ENCODE data around the gene RXRB.

Gene RXRB

DNA sequence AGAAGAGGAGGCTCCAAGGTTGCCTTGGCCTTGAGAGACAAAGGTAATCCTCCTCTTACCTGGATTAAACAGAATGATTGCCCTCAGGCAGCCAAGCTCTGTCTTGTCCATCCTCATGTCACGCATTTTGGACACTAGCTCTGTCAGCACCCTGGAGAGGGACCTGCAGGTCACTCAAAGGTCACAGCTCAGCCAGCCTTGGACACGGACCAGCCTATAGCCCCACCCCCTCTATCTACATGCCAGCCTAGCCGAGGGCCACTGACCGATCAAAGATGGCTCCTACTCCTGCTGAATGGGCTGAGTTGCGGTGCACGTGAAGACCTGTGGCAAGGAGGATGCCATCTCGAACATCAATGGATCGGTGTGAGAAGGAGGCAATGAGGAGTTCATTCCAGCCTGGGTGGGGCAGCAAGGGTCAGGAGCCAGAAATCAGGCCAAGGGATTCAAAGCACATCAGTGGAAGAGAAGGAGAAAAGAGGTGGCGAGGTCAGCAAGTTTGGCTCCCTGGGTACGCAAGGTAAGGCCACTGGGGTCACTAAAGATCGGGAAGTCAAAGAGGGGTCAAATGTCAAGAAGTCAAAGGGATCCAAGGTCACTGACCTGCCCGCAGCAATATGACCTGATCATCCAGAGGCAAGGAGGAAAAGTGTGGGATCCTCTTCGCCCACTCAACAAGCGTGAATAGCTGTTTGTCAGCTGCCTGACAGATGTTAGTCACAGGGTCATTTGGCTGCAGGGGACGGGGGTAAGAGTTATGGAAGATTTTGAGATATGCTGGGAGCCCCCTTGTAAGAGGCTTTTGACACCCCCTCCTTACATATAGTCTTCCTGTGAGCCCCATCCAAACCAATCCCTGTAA lies 4.9 kb downstream of the RXRB start:
- DNase-seq: no peak

DNA sequence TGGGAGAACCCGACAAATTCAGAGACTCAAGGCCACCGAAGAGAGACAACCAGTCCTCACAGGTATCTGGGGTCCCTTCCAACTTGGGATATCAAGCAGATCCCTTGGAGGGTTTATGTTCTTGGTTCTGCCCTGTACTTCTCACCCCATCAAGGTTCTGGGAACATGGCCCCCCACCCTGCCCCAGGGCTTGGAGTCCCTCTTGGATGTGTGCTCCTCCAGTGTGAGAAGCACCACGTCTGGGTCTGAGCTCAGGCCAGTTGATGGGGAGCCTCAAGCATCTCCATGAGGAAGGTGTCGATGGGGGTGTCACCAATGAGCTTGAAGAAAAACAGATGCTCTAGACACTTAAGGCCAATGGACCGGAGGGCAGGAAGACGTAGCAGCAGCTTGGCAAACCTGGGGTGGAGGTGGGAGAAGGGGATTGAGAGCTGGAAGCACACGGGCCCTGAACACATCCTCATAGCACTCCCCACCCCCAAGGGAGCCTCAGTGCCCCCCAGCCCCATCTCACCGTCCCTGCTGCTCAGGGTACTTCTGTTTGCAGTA lies 6.0 kb downstream of the RXRB start:
- DNase-seq: no peak

DNA sequence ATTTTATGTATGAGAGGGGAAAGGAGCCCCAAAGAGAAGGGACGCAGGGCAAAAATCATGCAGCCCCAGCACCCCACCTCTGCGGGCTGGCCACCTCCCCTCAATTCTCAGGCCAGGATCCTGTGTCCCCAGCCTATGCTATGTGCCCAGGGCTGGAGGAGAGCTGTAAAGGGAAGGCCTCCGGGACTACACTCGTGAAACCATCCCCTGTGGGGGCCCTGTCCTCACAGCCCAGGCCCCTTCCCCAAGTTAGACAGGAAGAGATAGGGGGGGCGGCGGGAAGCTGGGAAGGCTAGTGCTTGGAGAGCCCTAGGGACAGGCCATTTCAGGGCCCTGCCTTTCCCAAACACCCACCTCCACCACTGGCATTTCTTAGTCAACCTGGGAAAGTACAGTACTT lies 6.8 kb downstream of the RXRB start:
- no peak for DNase-seq

DNA sequence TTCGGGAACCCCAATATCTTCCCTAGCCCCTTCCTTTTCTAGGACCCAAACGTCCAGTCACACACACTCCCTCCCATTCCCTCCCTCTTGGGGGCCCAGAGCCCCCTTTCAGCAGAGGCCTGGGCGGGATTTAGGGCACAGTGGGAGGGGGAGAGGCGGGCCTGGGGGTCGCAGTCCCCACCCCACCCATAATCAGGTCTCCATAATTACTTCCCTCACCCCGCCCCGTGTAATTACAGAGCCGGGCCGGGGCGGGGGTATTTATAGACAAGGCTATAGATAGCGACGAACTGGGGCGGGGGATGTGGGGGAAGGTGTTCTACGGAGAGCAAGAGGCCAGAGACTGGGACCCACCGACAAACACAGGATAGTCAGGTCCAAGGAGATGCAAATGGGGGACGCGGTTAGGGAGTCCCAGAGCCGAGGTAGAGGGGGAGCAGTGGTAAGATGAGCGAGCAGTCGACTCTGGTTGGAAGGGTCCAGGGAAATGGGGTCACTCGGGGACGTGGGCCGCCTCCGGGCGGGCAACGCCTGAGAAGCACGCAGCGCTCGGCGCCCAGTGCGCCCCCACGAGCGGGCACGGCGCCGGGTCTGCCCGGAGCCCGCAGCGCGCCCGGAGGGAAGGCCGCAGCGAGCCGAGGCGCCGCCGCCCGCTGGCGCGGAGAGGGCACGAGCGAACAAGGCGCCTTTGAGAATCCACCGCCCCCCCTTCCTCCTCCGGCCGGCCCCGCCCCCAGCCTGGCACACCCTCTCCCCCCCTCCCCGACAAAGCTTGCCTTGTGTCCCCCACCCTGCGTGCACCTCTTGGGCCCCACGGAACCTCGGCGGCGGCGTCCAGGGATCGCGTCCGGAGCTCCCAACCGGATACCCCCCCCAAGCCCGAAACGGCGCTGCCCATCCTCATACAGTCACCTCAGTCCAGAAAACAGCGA lies 7.5 kb downstream of the RXRB start:
- DNase-seq: no peak

DNA sequence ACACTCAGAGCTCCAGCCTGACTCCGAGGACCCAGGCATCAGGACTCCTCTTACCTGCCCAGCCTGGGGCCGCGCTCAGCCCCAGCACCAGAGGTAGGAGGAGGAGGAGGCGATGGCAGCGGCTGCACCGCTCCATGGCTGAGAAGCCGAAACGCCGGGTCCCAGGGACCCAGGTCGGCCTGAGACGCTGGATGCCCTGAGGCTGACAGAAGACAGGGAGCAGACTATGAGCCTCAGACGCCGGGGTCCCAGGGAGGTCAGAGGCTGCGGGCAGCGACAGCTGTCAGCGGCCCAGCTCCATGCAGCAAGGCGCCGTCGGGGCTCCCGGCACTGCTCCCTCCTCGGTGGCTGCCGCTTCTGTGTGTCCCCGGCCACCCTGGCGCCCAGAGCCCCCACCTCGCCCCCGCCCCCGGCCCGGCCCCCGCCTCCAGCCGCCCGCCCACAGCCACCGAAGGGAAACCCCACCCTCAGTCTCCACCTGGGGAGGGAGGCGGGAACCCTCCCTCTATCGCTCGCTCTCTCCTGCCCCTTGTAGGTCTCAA lies 8.3 kb downstream of the RXRB start, which contains the start of gene COL11A2:
TSS of gene COL11A2 (minus strand) at position 363 of the 542 bp plus-strand sequence. CDS start at position 136, 227 bp downstream.
- no peak for DNase-seq

DNA sequence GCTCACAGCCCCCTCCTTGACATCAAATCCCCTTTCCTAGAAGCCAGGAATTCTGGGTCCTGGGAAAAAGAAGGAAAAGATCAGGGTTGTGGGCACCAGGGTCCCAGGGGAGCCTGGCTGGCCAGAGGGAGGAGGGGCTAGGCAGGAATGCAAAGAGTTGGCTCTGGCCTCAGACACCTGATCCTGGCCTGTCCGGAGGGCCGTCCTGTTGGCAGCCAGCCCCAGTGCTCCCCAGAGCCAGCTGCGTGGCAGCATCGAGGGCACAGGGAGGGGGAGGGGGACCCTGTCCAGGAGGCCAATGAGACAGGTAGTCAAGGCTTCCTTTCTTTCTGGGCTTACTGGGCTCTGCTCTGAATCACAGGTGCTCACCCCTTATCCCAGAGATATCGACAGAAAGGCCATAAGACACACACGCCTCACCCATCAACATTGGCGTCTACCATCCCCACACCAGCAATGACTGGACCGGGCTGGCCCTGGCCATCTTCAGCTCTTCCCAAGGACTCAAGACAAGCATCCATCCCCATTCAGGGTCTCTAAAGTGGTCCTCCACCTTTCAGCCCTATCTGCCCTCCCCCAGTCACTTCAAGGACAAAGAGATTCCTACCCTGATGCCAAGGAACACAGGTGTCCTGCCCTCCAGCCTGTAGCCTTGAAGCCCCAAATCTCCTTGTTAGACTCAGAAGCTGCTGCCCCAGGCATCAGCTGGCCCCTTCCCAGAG lies 8.9 kb downstream of the RXRB start:
- no peak for DNase-seq

DNA sequence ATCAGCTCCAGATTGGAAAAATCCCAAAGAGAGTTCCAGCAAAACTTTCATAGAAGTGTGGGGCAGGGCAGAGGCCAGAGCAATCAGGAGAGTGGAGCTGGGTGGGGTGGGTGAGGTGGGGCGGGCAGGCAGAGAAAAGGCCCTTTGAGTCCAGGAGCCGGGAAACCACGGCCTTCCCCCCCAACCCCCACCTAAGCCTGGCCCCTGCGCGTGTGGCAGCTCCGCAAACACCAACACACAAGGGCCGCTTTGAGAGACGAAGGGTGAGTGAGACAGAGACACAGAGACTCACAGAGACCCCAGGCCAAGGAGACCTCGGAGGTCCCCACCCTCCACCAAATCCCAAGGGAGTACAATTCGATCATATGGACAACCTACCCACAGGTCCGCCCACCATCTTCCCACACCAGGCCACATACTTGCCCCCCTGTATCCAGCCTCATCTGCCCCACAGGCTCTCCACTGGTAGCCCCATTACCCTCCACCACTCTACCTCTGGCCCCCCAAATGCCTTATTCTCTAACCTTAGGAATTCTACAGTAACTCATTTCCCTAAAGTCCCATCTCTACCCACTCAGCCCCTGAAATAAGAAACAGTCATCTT lies 9.9 kb downstream of the RXRB start:
- DNase-seq: no peak

DNA sequence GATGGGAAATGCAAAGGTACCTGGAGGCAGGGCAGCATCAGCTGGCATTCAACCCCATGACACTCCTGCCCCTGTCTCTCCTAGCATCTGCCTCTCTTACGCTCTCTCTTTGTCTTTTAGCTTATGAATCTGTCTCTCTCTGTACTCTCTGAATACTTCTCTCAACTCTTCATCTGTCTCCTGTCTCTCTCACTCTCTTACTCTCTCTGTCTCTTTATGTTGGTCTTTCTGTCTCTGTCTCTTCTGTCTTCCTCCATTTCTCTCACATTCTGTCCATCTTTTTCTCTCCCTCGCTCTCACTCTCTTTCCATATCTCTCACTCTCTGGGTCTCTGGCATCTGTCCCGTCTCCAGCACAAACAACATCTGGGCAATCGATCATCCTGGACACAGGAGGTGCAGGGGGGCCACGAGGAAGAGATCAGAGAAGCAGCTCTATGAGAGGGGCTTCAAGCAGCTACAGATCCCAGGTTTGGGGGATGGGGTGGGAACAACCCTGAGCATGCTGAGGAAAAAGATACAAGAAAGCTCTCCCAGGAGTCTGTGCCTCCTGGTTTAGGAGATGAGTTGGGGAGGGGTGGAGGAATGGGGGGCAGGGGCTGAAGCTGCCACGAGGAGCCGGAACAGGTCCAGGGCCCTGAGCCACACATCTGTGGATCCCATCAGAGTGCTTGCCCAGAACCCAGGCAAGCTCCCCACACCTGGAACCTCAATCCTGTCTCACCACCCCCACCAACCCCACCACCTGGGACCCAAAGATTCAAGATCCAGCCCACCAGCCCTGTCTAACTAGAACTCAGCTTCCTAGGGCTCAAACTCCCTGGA lies 10.6 kb downstream of the RXRB start:
- no peak for DNase-seq

DNA sequence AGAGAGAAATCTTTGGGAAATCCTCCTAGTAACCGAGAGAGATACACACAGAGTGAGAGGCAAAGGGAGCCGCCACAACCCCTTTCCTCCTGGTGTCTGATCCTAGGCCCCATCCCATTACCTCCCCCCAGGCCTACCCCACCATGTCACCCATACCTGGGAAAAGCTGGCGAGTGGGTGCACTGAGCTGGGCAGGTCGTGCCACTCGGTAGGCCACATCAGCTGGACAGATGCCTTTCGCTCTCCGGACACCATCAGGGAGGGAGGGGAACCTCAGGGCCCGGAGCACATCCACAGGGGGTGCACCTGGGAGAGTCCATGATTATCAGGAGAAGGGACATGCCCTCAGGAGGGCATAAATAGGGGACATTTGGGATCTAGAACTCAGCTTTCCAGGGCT lies 11.3 kb downstream of the RXRB start:
- DNase-seq: no peak

DNA sequence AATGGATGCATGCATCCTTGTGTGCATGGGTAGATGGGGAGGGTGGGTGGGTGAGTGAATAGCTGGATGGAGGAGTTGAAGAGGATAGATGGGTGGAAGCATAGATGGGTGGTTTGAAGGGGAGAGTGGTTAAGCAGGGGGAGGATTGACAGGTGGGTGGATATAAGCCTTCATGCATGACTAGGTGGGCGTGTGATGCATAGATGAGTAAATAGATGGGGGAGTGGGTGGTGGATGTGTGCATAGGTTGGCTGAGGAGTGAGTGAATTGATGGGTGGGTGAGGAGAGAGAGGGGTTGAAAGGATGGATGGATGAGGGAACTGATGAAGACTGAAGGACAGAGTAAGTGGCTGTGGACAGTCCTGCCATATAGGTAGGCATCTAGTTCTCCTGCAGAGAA lies 12.7 kb downstream of the RXRB start:
- DNase-seq: no peak

DNA sequence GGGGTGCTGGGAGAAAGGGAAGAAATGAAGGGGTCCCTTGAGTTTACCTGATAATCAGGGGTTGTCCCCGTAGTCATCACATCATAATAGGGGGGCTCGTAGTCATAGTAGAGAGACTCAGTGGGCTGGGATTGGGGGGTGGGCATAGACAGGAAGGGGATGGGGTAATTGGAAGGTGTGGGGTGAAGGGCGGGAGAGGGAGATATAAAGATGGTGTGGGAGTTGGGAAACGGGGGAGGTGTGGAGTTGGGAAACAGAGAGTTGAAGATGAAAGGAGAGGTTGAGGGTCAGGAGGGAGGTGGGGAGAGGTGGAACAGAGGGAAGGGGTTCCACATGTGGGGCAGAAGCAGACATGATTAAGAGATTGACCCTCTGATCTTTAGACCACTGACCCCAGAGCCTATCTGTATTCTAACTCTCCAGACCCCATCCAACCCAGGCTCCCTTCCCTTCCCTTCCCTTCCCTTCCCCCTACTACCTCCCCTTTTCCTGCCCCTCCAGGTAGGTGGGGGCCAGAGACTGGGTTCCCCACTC lies 14.7 kb downstream of the RXRB start:
- DNase-seq: no peak

DNA sequence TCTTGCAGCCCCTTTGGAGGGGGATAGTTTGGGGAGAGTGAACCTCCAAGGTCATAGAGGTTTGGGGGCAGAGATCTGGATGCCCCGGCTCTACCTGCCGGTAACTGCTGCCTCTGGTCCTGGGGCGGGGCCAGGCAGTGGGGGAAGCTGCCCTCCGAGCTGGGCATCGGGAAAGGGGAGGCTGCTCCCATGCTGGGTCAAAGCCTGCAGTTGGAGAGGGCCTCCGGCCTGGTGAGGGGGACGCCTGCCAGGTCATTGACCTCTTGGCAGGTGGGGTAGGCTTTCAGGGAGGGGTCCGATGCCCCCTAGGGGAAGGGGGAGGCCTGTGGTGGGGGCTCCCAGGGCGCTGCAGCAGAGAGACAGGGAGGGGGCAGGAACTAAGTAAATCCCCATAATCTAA lies 15.3 kb downstream of the RXRB start:
- DNase-seq: no peak

DNA sequence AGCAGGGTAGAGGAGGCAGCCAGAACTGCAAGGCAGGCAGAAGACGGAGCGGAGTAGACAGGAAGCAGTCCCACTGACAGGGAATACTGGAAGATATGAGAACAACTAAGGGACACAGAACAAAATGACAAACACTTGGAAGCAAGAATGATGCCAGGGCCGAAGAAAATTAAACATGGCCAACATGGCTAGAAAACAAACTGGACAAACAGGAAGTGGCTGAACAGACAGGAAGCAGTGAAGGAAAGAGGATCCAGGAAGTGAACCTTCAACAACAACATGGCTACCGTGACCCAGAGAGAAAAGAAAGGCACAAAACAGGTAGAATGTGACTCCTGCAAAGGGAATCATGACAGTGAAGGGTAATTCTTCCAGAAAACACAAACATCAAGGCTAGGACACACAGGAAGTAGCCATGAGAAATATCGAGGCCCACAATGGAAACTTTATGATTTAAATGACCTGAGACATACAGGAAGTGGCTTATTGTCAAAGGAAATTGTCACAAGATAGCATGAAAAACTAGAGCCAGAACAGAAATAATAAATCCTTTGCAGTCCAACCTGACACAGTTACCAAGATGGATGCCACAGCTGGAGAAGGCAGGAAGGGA lies 17.3 kb downstream of the RXRB start:
- no peak for DNase-seq

DNA sequence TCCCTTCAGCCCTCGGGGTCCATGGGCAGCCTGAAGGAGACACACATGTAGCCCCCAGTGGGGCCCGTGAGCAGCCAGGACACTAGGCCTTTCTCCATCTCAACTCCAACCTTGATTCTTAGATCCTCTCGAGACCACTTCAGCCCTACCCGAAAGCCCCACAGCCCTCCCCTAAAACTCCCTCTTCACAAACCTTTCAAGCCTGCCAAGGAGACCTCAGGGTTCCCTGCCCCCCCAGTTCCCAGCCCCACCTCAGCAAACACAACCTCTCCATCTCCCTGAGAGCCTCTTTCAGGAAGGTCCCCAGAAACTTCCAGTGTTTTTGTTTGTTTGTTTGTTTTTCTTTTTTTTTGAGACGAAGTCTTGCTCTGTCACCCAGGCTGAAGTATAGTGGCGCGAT lies 19.3 kb downstream of the RXRB start:
- DNase-seq: no peak

DNA sequence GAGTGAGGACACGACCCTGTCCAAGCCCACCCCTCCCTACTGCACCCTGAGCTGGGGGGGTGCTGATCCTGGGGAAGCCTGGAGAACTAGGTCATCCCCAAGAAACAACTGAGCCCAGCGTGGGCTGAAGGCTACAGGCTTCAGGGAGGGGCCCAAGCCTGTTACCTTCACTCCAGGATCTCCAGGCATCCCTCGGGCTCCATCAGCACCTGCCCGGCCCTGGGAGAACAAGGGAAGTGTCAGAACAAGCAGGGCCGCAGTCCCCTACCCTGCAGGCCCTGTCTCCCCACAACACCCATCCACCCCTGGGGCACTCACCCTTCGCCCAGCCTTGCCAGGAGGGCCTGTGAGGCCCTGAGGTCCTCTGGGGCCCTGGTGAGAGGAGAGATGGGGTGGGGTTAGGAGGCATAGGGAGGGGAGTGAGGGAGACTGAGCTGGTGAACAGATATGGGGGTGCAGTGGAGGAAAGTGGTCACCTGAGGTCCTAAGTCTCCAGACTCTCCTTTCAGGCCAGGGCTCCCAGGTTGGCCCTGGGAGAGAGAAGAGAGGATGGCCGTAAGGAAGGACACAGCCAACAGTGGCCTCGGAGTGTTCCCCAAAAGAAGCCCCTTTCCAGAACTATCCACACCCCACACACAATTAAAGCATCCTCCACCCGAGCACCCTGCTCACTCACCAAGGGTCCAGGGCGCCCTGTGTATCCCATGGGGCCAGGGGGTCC lies 21.6 kb downstream of the RXRB start:
- no peak for DNase-seq

DNA sequence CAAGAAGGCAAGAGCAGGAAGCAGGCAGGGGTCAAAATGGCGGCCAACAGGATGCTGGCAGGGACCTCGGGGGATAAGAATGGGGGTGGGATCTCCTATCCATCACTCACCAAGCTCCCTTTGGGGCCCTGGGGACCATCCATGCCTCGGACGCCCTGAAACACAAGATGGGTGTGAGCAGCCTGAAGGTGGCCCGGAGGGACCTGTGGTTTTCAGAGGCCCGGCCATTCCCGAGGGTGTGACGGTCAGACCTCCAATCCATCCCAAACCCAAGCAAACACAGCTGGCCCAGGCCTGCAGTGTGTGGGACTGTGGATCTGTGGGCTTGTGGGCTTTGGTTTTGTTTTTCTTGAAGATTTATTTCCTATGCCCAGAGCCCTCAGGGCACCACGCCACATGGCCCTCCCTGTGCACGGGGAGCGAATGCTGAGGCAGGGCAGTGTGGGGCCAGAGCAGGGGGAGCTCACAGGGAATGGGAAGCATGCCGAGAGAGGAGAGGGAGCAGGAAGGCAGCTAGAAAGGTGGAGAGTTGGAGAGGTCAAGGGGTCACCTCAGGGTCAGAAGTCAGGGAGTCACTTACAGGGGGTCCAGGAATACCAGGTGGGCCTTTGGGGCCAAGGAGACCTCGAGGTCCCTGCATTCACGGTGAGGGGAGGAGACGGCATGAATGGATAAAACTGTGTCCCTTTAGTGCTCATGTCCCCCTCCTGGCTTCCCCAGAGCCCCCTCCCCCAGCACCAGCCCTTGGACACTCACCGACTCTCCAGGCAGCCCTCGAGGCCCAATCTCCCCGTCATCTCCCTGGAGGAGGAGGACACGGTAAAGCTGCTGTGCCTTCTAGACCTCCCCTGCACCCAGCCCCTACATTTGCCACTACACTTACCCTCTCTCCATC lies 22.7 kb downstream of the RXRB start:
- DNase-seq: no peak

DNA sequence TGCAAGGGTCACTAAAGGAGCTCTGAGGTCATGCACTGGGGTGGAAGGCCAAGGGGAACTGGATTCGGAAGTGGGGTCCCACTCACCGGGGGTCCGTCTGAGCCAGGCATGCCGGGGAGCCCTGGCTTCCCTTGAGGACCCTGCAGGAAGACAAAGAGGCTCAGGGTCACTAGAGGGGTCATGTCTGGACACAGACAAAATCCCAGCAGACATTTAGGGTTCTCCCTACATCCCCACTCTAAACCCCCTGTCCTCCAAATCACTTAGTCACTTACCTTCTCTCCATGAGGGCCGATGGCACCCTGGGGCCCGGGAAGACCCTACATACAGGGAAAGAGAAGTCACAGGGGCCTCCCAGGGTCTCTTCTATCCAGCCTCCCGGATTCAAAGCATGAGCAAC lies 23.6 kb downstream of the RXRB start:
- DNase-seq: no peak

DNA sequence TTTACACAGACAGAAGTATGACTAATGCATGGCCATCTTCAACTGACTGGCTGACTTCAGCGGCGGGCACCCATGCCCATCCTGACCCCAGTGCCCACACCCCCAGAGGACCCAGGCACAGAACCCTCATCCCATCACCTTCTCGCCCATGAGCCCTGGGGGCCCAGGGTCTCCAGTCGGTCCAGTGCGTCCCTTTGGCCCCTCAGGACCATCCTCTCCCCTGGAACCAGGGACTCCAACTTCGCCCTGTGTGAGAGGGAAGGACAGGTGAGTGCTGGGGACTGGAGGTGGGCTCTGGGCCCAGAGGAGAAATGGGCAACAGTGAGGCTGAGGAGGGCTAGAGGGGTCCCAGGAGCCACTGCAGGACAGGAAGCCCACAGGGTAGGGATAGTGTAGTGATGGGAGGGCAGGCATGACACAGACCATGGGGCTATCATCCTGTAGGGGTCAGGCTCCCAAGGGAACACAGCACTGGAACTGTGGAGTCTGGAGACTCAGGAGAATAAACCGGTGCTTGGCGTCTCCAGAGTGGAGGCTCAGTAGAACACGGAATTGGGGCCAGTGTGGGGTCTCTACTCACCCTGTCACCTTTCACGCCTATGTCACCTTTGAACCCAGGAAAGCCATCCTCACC lies 24.9 kb downstream of the RXRB start:
- DNase-seq: no peak

Measured in NCI-H510A treated with DMSO at 0.1 percent for 48 hours (cell line).